DND-41 (cell line): Measurements from ENCODE around the gene TP73.

ENCODE experiments used
- CTCF ChIP-seq: IDR thresholded peaks from 2 replicates; pipeline ENCODE4 v1.5.1; 2012; ENCODE audit warnings: borderline replicate concordance, low read length, moderate library complexity, mild to moderate bottlenecking; ENCODE audit not compliant: poor library complexity, severe bottlenecking; ENCODE audit errors: extremely low read depth
- EZH2 ChIP-seq: IDR thresholded peaks from 3 replicates; pipeline ENCODE4 v1.6.1; 2012; ENCODE audit warnings: borderline replicate concordance, low read depth, mild to moderate bottlenecking, moderate library complexity, low read length, inconsistent platforms; ENCODE audit not compliant: severe bottlenecking

GRCh38 chr1:3640121-3640837, 12.0 kb upstream of the TP73 start:
- no peak for TF ChIP-seq CTCF
- TF ChIP-seq EZH2 = no peak
